GM18951 (cell line): ENCODE results near the gene CEMP1.

Experiments
- POLR2A ChIP-seq: IDR thresholded peaks from 4 replicates; pipeline ENCODE4 v1.6.1; 2011; ENCODE audit warnings: mild to moderate bottlenecking; ENCODE audit not compliant: insufficient read length, insufficient read depth; ENCODE audit errors: extremely low read depth
- in situ Hi-C: fragments of 300-500 bp; cut with MboI; formaldehyde crosslinking; loops from one replicate; pipeline ENCODE4 v1.12.0; 2022; ENCODE audit warnings: low sequenced_read_pairs, mixed read lengths, inconsistent platforms; ENCODE audit not compliant: unreplicated experiment

The CEMP1 gene

DNA sequence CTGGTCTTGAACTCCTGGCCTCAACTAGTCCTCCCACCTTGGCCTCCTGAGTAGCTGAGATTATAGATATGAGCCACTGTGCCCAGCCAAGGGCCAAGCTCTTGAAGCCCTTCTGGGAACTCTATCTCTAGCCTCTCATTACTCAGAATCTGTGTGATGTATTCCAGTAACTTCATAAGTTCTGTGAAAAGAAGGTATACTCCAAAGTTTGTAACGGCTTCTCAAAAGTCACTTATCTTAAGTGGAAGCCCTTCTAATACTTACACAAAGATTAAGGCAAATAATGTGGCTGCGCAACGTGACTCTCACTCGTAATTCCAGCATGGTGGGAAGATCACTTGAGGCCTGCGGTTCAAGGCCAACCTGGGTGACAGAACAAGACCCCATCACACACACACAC is 36.6 kb downstream of the CEMP1 start:
- TF ChIP-seq POLR2A: no peak
- in situ Hi-C loops: no loop called here

DNA sequence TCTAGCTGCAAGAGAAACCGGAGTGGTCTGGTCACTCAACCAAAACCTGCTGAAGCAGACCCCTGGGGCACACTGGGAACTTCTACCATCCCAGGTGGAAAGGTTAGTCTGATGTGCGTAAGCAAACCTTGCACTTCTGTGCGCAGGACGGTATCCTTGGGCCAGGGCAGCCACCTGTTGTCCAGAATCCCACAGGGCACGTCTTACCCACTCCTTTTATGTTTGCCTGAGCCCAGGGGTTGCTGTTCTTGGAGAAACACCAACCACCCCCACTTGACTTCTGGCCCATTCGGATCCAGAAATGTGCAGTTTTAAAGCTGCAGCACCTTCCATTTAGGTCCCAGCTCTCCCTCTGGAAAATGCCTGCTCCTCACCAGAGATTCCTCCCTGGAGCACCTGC is 37.6 kb downstream of the CEMP1 start:
- no peak for TF ChIP-seq POLR2A
- in situ Hi-C loops: no loop called here

- in situ Hi-C loops: no loop called here
- no peak for TF ChIP-seq POLR2A
Measured at GRCh38 chr16:2492292-2492691, 38.9 kb downstream of the CEMP1 start.

DNA sequence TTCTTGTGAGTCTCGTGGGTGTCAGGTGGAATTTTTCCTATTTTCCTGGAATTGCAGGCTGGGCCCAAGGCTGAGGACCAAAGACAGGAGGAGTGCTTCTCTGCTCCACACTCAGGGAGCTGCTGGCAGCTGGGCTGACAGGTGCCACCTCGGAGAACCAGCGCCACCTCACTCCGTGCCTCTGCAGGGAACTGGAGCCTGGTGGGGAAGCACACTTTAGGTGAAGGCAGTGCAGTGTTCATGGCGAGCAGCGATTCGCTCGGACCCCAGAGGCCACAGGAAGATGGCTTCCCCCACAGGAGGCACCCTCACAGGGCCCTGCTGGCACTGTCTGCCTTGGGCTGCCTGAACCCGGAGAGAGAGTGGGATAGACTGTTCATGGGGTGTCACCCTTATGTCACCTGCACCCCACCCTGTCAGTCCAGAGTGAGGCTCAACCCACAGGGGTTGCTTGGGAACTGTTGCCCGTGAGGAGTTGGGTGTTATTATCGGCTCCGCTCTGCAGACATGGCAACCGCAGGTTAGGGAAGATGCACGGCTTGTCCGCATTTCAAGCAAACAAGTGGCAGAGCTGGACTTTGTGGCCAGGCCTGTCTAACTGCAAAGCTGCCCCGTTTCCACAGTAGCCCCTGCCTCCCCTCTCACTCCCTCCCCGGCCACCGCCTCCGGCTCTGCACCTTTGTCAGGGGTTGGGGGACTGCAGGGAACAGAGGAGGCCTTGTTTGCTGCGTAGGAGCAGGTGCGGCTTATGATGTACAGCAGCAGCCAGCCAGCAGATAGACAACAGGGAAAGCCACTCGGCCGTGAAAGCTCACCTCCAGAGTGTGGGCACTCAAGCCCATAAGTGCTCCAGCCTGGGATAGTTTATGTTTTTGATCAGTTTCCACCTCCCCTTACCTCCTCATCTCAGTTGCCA is 40.8 kb downstream of the CEMP1 start:
- in situ Hi-C loops: no loop called here
- TF ChIP-seq POLR2A: no peak

GRCh38 chr16:2489581-2489980 is 41.6 kb downstream of the CEMP1 start:
- TF ChIP-seq POLR2A: no peak
- in situ Hi-C loops: no loop called here

GRCh38 chr16:2487903-2488531 is 43.2 kb downstream of the CEMP1 start:
- no peak for TF ChIP-seq POLR2A
- in situ Hi-C loops: no loop called here

- no peak for TF ChIP-seq POLR2A
- in situ Hi-C loops: no loop called here
Measured at GRCh38 chr16:2487517-2487842, 43.7 kb downstream of the CEMP1 start.

DNA sequence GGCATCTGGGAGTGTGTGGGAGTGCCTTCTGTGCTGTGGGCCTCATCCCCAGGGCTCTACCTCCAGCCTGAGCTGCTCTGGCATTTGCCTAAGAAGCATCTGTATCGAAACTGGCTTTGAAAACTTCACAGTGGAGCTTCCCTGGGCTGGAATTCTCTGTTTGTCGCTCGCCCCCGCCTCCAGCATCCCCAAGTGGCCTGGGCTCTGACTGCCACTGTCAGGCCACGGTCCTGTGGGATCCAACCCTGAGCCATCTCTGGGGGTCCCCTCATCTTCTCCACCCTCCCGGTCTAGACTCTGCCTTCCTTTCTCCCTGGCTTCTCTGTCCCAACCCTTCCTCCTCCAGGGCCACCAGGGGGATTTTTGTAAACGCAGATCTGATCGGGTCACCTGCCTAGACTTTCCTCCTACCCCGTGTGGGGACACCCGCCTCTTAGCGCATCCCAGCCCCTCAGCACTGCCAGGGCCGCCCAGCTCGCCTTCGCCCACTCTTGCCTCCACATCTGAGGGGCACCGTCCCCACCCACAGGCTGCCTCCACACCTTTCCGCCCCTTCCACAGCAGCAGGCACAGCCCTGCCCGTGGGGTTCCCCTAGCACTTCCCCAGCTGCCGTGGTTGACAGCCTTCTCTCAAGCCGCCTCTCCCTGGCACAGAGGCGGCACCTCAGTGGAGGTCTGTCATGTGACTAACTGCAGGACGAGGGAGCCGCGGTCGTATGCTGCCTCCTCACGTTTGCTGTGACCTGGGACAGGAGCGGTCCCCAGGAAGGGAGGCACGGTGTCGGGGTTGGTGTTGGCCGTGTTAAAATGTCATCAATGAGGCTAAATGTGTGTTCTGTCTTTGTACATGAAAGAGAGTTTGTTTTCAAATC is 44.3 kb downstream of the CEMP1 start:
- peak; percentile 23 for TF ChIP-seq POLR2A
- in situ Hi-C loops: no loop called here

DNA sequence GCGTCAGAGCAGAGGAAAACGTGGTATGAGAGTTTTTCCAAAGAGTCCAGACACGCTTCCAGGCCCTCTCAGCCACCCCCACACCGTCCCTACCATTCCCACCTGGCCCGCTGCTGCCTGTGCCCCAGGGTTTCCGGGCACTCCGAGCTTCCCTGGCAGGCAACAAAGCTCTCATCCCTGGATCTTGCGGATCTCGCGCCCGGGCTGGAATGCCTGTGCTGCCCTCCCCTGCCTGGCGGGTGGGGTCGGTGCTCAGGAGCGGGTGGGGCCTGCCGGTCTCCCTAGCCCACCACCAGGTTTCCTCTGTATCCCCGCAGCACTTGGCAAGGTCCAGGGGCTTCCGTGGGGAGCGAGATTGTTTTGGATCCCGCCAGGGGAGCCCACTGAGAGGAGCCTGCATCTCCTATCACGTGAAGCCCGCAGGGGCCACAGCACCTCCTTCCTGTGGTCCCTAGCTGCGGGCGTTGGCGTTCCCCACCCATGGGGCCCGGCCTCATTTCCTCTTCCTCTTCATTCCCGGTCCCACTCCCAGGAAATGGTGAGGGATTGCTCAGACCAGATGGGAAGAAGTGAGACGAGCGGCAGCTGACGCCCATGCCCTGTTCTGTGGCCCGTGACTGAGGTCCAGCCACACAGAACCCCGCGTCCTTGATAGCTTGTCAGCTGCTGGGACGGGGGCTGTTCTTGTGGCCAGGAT is 45.2 kb downstream of the CEMP1 start:
- no peak for TF ChIP-seq POLR2A
- in situ Hi-C loops: no loop called here

- in situ Hi-C loops: no loop called here
- no peak for TF ChIP-seq POLR2A
Measured at GRCh38 chr16:2484898-2485508, 46.2 kb downstream of the CEMP1 start.

DNA sequence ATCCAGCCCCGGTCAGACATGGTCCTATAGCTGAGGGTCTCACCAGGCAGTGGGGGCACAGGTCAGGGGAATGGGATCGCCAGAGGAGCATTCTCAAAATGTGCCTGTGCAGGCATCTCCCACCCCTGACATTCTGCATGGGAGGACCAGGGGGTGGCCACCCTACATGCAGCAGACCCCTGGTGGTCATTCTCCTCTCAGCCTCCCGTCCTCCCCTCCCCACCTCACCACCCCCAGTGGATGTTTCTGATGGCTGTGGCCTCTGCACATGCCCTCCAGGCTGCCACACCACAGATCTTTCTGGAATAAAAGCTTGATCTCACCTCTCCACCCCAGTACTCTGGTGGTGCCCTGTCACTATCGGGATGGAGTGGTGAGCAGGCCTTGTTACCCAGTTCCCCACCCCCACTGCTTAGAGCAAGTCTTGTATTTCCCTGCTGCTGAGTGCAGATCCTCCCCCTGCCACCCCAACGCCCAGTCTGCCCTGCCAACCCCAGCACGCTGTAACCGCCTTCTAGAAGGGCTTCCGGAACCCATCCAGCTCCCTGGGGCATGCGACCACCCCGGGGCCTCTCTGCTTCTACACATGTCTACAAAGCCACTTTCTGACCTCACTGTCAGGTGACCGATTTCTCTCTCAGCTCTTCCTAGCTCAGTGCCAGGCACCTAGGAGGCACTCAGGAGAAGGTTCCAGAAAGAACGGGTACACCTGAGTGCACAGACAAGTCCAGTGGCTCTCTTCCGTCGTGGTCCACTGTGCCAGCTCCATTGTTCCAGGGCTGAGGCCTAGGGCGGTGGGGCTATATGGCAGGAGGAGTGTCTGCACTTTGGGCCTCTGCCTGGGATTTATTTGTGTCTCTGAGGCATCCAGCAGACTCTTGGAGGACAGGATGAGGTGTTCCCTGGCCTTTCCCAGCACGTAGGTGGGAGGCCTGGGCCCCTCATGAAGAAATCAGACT is 47.0 kb downstream of the CEMP1 start:
- in situ Hi-C loops: no loop called here

More for the DNA sequence above, 47.0 kb downstream of the CEMP1 start:
- TF ChIP-seq POLR2A: no peak
